ENCODE data around the gene TSPAN2.

DNA sequence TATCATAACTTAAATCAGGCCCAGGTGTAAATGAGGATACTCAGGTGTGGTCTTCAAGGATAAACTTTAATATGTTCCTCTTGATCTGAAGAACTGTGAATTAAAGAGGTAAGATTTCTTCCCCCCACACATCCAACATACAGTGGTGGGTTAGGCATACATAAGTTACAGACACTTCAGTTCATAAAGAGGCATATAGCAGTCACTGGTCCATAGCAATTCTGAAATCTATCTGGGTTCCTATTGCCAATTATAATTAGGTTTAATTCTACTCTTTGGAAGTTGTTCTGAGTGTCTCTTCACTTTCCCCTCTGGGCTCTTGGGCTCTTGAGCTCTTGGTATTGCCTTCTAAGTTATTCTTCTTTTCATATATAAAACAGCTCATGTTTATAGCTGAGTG lies 32.5 kb upstream of the TSPAN2 start:
- TF ChIP-seq POLR2AphosphoS5 (IDR thresholded peaks at IDR 0.05): no peak
- TF ChIP-seq, protein P1, sequence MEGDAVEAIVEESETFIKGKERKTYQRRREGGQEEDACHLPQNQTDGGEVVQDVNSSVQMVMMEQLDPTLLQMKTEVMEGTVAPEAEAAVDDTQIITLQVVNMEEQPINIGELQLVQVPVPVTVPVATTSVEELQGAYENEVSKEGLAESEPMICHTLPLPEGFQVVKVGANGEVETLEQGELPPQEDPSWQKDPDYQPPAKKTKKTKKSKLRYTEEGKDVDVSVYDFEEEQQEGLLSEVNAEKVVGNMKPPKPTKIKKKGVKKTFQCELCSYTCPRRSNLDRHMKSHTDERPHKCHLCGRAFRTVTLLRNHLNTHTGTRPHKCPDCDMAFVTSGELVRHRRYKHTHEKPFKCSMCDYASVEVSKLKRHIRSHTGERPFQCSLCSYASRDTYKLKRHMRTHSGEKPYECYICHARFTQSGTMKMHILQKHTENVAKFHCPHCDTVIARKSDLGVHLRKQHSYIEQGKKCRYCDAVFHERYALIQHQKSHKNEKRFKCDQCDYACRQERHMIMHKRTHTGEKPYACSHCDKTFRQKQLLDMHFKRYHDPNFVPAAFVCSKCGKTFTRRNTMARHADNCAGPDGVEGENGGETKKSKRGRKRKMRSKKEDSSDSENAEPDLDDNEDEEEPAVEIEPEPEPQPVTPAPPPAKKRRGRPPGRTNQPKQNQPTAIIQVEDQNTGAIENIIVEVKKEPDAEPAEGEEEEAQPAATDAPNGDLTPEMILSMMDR (IDR thresholded peaks at IDR 0.05; ENCODE audit: poor library complexity, severe bottlenecking): no peak
- TF ChIP-seq SMC3 (conservative IDR thresholded peaks at IDR 0.05; ENCODE audit: poor library complexity): no peak
- no peak for TF ChIP-seq RAD21 (conservative IDR thresholded peaks at IDR 0.05)
- TF ChIP-seq EZH2 (IDR thresholded peaks at IDR 0.05; ENCODE audit: borderline replicate concordance, insufficient read depth, low read length, poor library complexity, severe bottlenecking): no peak

All from neural cell (in vitro differentiated cells).